SK-N-SH (cell line): Measurements from ENCODE around the gene REPS2.

Source experiments
- EZH2phosphoT487 ChIP-seq: fragments of 200-600 bp; sonication (generic); IDR thresholded peaks from 2 replicates; pipeline ENCODE4 v1.6.1; 2017; ENCODE audit warnings: low read depth, mixed run types, mild to moderate bottlenecking, antibody characterized with exemption, moderate library complexity, borderline replicate concordance
- MEF2A ChIP-seq: IDR thresholded peaks from 2 replicates; pipeline ENCODE4 v1.4.0; 2012; ENCODE audit warnings: low read depth, borderline replicate concordance
- POLR2AphosphoS5 ChIP-seq: IDR thresholded peaks from 2 replicates; pipeline ENCODE4 v1.6.1; 2012; ENCODE audit warnings: low read depth, low read length
- RFX5 ChIP-seq: IDR thresholded peaks from 2 replicates; pipeline ENCODE4 v1.6.1; 2012; ENCODE audit warnings: mild to moderate bottlenecking, improper control_type of control experiment, low read length
- YY1 ChIP-seq: IDR thresholded peaks from 2 replicates; pipeline ENCODE4 v1.4.0; 2012; ENCODE audit warnings: low read depth, mild to moderate bottlenecking
- TF ChIP-seq, protein P1 (sequence below): IDR thresholded peaks from 2 replicates; pipeline ENCODE4 v1.6.1; 2012; ENCODE audit warnings: mild to moderate bottlenecking, low read depth, low read length, moderate library complexity
- TF ChIP-seq, protein P2 (sequence below): fragments of 200-600 bp; sonication (generic); IDR thresholded peaks from 2 replicates; pipeline ENCODE4 v1.6.1; 2017; ENCODE audit warnings: antibody characterized with exemption, mild to moderate bottlenecking, moderate library complexity
- TF ChIP-seq, protein P3 (sequence below): IDR thresholded peaks from 2 replicates; pipeline ENCODE4 v1.4.0; 2012; ENCODE audit warnings: low read depth

DNA sequence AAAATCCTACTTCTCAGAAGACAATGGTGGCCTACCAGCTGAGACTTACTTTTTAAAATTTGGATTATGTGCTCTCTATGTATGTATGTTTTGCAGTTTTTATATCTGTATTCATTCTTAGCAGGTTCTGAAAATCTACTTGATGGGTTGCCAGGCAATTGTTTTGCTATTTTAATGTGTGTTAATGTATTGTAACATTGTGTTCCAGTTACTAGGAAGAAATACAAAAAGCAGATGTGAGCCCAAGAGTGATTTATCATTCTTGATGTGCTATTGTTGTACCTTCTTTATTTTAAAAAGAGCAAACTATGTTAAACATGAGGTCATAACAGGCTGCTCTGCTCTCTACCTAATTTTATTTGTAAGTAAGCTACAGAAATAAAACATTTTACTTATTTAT lies 81.9 kb downstream of the REPS2 start:
- TF ChIP-seq, protein P1, sequence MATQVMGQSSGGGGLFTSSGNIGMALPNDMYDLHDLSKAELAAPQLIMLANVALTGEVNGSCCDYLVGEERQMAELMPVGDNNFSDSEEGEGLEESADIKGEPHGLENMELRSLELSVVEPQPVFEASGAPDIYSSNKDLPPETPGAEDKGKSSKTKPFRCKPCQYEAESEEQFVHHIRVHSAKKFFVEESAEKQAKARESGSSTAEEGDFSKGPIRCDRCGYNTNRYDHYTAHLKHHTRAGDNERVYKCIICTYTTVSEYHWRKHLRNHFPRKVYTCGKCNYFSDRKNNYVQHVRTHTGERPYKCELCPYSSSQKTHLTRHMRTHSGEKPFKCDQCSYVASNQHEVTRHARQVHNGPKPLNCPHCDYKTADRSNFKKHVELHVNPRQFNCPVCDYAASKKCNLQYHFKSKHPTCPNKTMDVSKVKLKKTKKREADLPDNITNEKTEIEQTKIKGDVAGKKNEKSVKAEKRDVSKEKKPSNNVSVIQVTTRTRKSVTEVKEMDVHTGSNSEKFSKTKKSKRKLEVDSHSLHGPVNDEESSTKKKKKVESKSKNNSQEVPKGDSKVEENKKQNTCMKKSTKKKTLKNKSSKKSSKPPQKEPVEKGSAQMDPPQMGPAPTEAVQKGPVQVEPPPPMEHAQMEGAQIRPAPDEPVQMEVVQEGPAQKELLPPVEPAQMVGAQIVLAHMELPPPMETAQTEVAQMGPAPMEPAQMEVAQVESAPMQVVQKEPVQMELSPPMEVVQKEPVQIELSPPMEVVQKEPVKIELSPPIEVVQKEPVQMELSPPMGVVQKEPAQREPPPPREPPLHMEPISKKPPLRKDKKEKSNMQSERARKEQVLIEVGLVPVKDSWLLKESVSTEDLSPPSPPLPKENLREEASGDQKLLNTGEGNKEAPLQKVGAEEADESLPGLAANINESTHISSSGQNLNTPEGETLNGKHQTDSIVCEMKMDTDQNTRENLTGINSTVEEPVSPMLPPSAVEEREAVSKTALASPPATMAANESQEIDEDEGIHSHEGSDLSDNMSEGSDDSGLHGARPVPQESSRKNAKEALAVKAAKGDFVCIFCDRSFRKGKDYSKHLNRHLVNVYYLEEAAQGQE: no peak
- TF ChIP-seq, protein P2, sequence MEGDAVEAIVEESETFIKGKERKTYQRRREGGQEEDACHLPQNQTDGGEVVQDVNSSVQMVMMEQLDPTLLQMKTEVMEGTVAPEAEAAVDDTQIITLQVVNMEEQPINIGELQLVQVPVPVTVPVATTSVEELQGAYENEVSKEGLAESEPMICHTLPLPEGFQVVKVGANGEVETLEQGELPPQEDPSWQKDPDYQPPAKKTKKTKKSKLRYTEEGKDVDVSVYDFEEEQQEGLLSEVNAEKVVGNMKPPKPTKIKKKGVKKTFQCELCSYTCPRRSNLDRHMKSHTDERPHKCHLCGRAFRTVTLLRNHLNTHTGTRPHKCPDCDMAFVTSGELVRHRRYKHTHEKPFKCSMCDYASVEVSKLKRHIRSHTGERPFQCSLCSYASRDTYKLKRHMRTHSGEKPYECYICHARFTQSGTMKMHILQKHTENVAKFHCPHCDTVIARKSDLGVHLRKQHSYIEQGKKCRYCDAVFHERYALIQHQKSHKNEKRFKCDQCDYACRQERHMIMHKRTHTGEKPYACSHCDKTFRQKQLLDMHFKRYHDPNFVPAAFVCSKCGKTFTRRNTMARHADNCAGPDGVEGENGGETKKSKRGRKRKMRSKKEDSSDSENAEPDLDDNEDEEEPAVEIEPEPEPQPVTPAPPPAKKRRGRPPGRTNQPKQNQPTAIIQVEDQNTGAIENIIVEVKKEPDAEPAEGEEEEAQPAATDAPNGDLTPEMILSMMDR: no peak
- TF ChIP-seq YY1 (no peak), EZH2phosphoT487 (no peak), MEF2A (no peak), POLR2AphosphoS5 (no peak), RFX5 (no peak)
- TF ChIP-seq, protein P3, sequence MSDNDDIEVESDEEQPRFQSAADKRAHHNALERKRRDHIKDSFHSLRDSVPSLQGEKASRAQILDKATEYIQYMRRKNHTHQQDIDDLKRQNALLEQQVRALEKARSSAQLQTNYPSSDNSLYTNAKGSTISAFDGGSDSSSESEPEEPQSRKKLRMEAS: no peak
